GM21786 (cell line): ENCODE data around the gene MKNK2.

Experiments used
- ATAC-seq: cut with Tn5 transposase; IDR thresholded peaks from one replicate; pipeline ENCODE4 v1.9.1; 2021; ENCODE audit not compliant: unreplicated experiment

Gene MKNK2

DNA sequence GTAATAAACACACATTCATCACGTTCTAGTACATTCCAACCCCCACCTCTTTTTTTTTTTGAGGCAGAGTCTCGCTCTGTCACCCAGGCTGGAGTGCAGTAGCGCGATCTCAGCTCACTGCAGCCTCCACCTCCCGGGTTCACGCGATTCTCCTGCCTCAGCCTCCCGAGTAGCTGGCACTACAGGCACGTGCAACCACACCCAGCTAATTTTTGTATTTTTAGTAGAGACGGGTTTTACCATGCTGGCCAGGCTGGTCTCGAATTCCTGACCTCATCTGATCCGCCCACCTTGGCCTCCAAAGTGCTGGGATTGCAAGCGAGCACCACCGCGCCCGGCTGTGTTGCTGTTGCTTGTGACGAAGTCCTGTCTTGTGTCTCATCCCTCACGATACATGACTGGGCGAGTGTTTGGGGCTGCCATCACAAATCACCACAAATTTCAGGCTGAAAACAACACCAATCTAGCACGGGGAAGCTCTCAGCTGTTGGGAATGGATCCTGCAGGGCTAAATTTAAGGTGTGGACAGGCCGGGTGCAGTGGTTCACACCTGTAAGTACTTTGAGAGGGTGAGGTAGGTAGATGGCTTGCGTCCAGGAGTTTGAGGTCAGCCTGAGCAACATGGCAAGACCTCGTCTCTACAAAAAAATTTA, 29.4 kb upstream of the MKNK2 start:
- no peak for ATAC-seq

- ATAC-seq: no peak
These were observed 28.8 kb upstream of the MKNK2 start for GRCh38 chr19:2079865-2080301.

DNA sequence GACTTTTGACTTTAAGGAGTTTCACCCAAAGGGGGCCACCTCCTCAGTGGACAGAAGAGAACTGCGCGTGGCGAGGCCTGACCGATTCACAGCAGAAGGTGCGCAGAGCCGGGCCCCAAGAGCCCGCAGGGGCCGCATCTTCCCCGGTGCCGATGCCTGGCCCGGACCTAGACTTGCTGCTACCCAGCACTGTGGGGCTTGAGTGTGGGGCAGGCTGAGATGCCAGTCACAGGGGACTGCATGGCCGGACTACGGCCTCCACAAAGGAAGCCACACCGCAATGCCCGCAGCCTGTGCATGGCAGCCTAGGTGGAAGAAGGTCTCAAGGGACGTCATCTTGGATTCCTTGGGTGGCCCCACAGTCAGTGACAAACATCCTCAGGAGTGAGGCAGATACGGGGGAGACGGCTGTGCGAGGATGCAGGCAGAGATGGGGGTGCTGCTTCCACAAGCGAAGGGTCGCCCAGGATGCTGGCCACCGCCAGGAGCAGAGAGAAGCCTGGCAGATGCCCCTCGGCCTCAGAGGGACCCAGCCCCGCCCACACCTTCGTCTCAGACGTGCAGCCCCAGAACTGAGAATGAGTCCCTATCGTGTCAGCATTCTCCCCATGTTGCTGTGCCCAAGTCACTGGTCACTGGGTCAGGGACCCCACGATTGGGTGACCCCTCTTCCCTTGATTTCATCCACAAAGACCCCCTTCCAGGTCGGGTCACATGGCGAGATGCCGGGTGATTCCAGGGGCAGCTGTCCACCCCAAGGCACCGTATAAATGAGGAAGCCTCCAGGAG, 28.2 kb upstream of the MKNK2 start:
- ATAC-seq: no peak

- no peak for ATAC-seq
These were observed 27.0 kb upstream of the MKNK2 start for GRCh38 chr19:2077833-2078619.

- ATAC-seq: no peak
These were observed 26.4 kb upstream of the MKNK2 start for GRCh38 chr19:2077398-2077797.

DNA sequence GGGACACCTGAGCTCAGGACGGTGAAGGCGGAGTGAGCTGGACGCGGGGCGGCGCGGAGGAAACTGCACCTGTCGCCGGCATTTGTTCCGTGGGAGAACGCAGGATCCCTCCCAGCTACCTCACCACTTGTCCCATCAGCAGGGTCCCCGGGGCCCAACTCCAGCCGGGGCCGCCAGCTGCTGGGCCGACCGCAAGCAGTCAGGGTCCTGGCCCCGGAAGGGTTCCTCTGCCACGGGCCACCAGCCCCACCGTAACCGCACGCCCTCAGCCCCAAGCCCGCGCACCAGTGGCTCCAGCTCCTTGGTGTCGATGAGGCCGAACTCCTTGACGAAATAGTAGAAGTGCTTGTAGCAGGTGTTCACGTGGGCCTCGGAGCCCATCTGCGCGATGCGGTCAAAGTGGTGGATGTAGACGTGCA, 25.5 kb upstream of the MKNK2 start:
- ATAC-seq: no peak

DNA sequence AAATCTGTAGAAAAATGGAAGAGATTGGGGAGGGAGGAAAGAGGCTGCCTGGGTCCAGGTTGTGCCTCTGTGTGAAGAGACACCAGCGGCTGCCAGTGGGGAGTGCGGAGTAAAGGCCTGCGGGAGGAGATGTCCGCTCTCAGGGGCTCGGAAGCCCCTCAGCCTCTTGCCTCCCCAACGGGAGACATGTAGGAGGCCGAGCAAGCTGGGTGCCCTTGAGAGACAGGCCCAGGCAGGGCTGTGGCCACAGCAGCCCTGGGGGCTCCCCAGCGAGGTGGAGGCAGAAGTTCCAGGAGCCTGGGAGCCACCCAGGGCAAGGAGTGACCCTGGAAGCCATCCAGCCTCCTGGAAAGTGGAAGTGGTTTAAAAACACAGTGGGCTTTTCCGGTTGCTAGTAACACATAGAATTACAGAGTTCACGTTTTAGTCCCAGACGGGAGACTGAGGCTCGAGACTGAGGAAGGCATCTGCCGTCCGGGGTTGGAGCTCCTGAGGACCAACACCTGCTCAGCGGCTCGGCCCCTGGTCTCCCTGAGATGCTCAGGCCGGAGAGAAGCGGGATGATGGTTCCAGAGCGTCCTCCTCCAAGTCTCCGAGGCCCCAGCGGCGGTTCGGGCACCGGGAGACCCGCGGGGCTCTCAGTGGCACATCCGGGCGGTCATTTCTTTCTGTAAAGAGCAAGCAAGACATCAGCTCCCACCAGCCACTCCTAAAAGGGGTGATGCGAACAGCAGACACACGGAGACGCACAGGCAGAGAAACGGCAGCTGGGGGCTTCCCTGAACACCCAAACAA, 21.9 kb upstream of the MKNK2 start:
- ATAC-seq: no peak

DNA sequence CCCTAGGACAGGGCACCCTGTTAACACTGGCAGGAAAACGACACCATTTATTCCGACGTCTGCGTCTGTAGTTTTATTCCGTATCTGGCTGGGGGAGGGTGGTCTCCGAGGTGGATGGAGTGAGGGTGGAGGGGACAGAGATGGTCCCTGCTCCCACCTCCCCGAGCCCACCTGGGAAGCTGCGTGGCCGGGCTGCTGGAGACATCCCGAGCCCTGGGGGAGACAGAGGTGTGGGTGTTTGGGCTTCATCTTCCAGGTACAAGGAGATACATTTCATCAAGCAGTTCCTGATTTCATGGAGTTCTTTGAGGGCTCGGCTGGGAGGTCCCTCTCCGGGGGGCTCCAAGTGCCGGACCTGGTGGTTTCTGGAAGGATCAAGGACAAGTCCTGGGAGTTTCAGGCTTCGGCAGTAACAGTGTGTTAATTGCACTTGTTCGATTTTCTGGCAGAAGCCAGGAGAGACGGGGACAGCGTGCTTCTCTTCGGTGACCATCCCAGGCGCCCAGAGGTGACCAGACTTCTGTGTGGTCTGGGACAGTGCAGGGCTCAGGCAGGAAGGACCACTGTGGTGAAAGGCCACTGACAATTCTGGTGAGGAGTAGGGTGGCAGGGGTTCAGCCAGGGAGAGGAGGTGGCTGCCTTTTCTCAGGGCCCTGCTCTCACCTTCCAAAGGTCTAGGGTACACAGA, 20.1 kb upstream of the MKNK2 start:
- no peak for ATAC-seq

GRCh38 chr19:2070436-2070827, 19.4 kb upstream of the MKNK2 start:
- ATAC-seq: no peak

DNA sequence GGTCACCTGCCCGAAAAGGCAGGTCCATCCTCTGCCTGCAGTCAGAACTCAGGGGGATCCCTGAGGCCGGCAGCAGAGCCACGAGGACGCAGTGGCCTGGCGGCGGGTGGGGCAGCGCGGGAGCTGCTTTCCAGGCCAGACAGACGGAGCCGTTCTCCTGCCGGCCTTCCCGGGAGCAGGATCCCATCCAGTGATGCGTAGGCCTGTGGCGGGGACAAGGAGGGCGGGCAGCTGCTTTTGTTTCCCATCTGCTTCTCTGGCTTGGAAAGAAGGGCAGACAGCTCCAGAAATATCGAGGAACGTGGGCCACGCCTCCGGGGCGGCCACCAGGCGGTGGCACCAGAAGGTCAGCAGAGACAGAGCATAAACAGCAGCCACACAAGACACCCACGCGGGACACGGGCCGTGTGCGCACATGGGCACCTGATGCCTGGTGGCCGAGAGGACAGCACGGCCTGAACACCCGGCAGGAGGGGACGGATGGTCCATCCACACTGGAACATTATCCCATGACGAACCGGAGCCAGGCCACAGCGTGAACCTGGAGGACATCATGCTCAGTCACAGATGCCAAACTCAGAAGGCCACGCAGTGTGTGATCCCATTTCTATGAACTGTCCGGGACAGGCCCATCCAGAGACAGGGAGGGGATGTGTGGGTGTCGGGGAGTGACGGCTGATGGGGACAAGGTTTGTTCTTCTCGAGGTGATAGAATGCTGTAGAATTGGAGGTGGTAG, 13.9 kb upstream of the MKNK2 start:
- ATAC-seq: no peak

- ATAC-seq: no peak
These were observed 13.3 kb upstream of the MKNK2 start for GRCh38 chr19:2064395-2064787.

DNA sequence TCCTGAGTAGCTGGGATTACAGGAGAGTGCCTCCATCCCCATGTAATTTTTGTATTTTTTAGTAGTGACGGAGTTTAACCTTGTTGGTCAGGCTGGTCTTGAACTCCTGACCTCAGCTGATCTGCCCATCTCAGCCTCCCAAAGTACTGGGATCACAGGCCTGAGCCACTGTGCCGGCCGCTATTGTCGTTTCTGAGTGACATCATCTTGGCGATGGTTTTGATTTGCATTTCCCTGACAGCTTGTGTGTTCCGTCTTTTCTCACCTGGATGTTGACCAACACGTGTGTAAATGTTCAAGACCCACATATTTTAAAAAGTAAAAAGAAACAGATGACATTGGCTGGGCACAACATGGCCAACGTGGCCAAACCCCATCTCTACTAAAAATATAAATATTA, 12.8 kb upstream of the MKNK2 start:
- ATAC-seq: no peak

- ATAC-seq: no peak
These were observed 11.7 kb upstream of the MKNK2 start for GRCh38 chr19:2062770-2063169.

DNA sequence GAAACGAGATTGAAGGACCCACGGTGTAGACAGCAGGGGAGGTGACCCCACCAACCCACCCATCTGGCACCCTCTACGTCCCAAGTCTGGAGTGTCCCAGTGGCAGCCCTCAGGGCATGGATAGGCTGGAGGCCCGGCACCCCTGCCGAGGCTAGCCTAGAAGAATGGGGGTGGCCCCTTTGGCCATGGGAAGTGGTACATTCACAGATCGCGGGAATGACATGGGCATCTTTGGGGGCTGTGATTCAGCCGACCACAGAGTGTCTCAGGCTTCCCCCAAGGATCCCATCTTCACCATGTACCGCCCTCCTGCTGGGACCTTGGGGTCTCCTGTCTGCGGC, 11.3 kb upstream of the MKNK2 start:
- no peak for ATAC-seq

- ATAC-seq: peak; percentile 72
These were observed 10.7 kb upstream of the MKNK2 start for GRCh38 chr19:2061495-2062388.

DNA sequence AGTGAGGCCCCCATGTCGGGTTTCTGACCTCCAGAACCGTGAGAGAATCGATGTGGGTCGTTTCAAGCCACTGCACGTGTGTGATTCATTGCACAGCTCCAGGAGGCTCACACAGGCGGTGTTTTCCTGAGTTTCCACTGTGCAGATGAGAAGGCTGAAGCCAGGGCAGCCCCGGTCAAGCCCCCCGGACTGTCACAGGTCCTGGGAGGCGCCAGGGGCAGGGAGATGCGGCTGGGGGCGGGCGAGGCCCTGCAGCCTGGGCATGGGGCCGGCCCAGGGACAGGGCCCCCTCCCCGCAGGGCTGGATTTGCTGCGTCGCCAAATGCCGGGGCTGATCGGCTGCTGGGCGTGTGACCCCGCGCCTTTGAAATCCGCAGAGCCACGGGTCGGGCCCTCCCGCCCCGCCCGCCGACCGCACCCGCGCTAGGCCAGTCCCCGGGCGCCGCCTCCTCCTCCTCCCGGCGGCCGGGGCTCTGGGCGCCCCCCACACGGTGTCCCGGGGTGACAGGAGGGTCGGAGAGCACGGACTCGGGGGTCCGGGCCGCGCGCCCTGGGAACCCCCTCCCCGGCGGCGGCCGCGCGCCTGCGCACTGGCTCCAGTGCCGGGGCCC, 9.9 kb upstream of the MKNK2 start:
- peak; percentile 23 for ATAC-seq

DNA sequence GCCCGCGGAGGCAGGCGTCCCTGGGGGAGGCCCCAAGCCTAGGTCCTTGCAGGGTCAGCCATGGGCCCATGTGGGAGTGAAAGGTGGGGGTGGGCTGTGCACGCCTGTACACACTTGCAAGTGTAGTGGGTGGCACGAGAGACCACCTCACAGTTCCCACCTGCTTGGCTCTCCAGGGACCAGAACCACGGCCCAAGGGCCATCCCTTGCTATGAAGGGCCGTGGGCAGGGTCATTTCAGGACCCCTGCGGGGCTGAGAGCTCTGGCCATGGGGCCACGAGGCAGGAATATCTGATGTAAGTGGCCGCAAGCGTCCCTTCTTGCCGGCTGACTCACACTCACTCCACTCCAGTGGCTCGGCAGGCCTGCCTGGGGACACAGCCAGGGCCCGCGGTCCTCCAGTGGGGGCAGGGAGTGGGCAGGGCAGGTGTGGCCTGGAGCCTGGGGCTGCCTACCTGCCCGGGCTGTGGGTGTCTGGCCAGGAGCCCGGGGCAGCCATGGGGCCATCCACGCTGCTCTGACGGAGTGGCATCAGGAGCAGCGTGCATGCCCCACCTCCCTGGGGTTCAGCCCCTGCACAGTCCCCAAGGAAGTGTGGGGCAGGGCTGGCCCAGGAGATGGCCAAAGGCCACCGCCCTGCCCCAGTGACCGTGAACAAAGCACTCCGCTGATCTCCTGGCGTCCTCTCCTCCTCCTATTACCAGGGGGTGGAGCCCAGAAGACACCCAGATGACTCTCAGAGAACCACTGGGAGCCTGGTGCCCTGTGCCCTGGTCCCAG, 8.6 kb upstream of the MKNK2 start:
- no peak for ATAC-seq
